ENCODE results near the gene FAM53B. TPM values are rescaled to one million over a fixed set of nuclear protein-coding genes. Genes with fewer than 3 reads are reported as not detected.

FAM53B gene
- polyA plus RNA-seq, 1 experiment, result 3.9 TPM

GRCh38 chr10:124691421-124692099 lies 52.6 kb downstream of the FAM53B start:
- ChIA-PET CTCF (no interaction called here), POLR2A (no interaction called here)

GRCh38 chr10:124691002-124691401 lies 53.2 kb downstream of the FAM53B start:
- Histone ChIP-seq H3K27me3 (ENCODE audit: control insufficient read depth, insufficient read depth, low read length) (no peaks in the 10 kb centered on the region), H3K4me3 (ENCODE audit: low read depth, low read length) (no peak overlapping the region), H3K36me3 (ENCODE audit: control insufficient read depth, insufficient read depth, low read length) (peaks cover 5% of the 10 kb centered on the region)
- CTCF ChIA-PET, result interaction anchor here (1.9 kb wide), 1 partner anchor 11 kb away, joined by 5 read pairs; no protein-coding TSS in a partner anchor
- TF ChIP-seq CTCF (IDR thresholded peaks at IDR 0.05; ENCODE audit: insufficient read depth, low read depth, low read length), result no peak
- POLR2A ChIA-PET, result no interaction called here
- DNase-seq (ENCODE audit: low read depth), result no peak

More at GRCh38 chr10:124691421-124692099, 52.6 kb downstream of the FAM53B start:
- peaks cover 5% of the 10 kb centered on the region for H3K36me3 ChIP-seq (ENCODE audit: control insufficient read depth, insufficient read depth, low read length)
- TF ChIP-seq CTCF (IDR thresholded peaks at IDR 0.05; ENCODE audit: insufficient read depth, low read depth, low read length), result no peak
- H3K27me3 ChIP-seq (ENCODE audit: control insufficient read depth, insufficient read depth, low read length), result no peaks in the 10 kb centered on the region
- H3K4me3 ChIP-seq (ENCODE audit: low read depth, low read length), result no peak overlapping the region
- DNase-seq (ENCODE audit: low read depth), result no peak

GRCh38 chr10:124689911-124690498 lies 54.2 kb downstream of the FAM53B start:
- TF ChIP-seq CTCF (IDR thresholded peaks at IDR 0.05; ENCODE audit: insufficient read depth, low read depth, low read length), result no peak
- ChIA-PET POLR2A (no interaction called here), CTCF (interaction anchor here (1.1 to 1.9 kb wide), 4 partner anchors 10 to 29 kb away, joined by 3 to 7 read pairs (median 4); no protein-coding TSS in a partner anchor)
- no peak for DNase-seq (ENCODE audit: low read depth)
- H3K27me3 ChIP-seq (ENCODE audit: control insufficient read depth, insufficient read depth, low read length), result no peaks in the 10 kb centered on the region
- H3K36me3 ChIP-seq (ENCODE audit: control insufficient read depth, insufficient read depth, low read length), result peaks cover 5% of the 10 kb centered on the region
- H3K4me3 ChIP-seq (ENCODE audit: low read depth, low read length), result no peak overlapping the region

- no peak for DNase-seq (ENCODE audit: low read depth)
- H3K4me3 ChIP-seq (ENCODE audit: low read depth, low read length), result no peak overlapping the region
- CTCF ChIA-PET, result interaction anchor here (0.9 to 2.0 kb wide), 7 partner anchors 9 to 30 kb away, joined by 3 to 7 read pairs (median 4); no protein-coding TSS in a partner anchor
- no peak for TF ChIP-seq CTCF (IDR thresholded peaks at IDR 0.05; ENCODE audit: insufficient read depth, low read depth, low read length)
- peaks cover 1% of the 10 kb centered on the region for H3K36me3 ChIP-seq (ENCODE audit: control insufficient read depth, insufficient read depth, low read length)
- POLR2A ChIA-PET, result no interaction called here
- no peaks in the 10 kb centered on the region for H3K27me3 ChIP-seq (ENCODE audit: control insufficient read depth, insufficient read depth, low read length)
Measured at GRCh38 chr10:124688889-124689670, 55.1 kb downstream of the FAM53B start.

GRCh38 chr10:124688386-124688785 lies 55.8 kb downstream of the FAM53B start:
- H3K4me3 ChIP-seq (ENCODE audit: low read depth, low read length), result no peak overlapping the region
- ChIA-PET POLR2A (no interaction called here), CTCF (interaction anchor here (0.6 to 2.0 kb wide), 3 partner anchors 10 to 27 kb away, joined by 3 to 4 read pairs (median 4); no protein-coding TSS in a partner anchor)
- H3K36me3 ChIP-seq (ENCODE audit: control insufficient read depth, insufficient read depth, low read length), result peaks cover 2% of the 10 kb centered on the region
- TF ChIP-seq CTCF (IDR thresholded peaks at IDR 0.05; ENCODE audit: insufficient read depth, low read depth, low read length), result no peak
- DNase-seq (ENCODE audit: low read depth), result no peak
- H3K27me3 ChIP-seq (ENCODE audit: control insufficient read depth, insufficient read depth, low read length), result no peaks in the 10 kb centered on the region

Measured in BJ (cell line).